GM19025 (cell line): Measurements from ENCODE around the gene SF3B3.
"Not testable (repeated sequence)": the region's sequence is repeated elsewhere in the genome, so short reads cannot be mapped to it uniquely, and the experiment has no call there.

ENCODE experiments used
- ATAC-seq: cut with Tn5 transposase; IDR thresholded peaks from one replicate; pipeline ENCODE4 v1.9.1; 2021; ENCODE audit warnings: mild to moderate bottlenecking, low read depth, moderate library complexity; ENCODE audit not compliant: unreplicated experiment

SF3B3 gene

GRCh38 chr16:70510216-70510615 is 13.4 kb upstream of the SF3B3 start:
- ATAC-seq = no peak

GRCh38 chr16:70511833-70512232 is 11.8 kb upstream of the SF3B3 start:
- no peak for ATAC-seq

- no peak for ATAC-seq
Observed at GRCh38 chr16:70512456-70512855, 11.2 kb upstream of the SF3B3 start.

- ATAC-seq = no peak
Observed at GRCh38 chr16:70520612-70521297, 2.9 kb upstream of the SF3B3 start.

- ATAC-seq = no peak
Observed at GRCh38 chr16:70522216-70523075, 1.2 kb upstream of the SF3B3 start.

GRCh38 chr16:70523076-70523742 is 407 bp upstream of the SF3B3 start, which contains the start of gene COG4:
TSS of gene COG4 (minus strand) at chr16:70523554. CDS start at chr16:70523543, 11 bp downstream.
- ATAC-seq = no peak

GRCh38 chr16:70524399-70524825 is 796 bp downstream of the SF3B3 start:
- ATAC-seq = not testable (repeated sequence)

- ATAC-seq = no peak
Observed at GRCh38 chr16:70526403-70526802, 2.8 kb downstream of the SF3B3 start.

- ATAC-seq = no peak
Observed at GRCh38 chr16:70527315-70527996, 3.8 kb downstream of the SF3B3 start.

GRCh38 chr16:70529051-70529777 is 5.6 kb downstream of the SF3B3 start:
- ATAC-seq = no peak

GRCh38 chr16:70529954-70530353 is 6.3 kb downstream of the SF3B3 start:
- ATAC-seq = not testable (repeated sequence)

GRCh38 chr16:70534971-70535370 is 11.4 kb downstream of the SF3B3 start:
- ATAC-seq = no peak

GRCh38 chr16:70540994-70541393 is 17.4 kb downstream of the SF3B3 start:
- no peak for ATAC-seq

- ATAC-seq = no peak
Observed at GRCh38 chr16:70544548-70544947, 20.9 kb downstream of the SF3B3 start.

GRCh38 chr16:70548936-70549335 is 25.3 kb downstream of the SF3B3 start:
- ATAC-seq = no peak

- no peak for ATAC-seq
Observed at GRCh38 chr16:70550082-70550481, 26.5 kb downstream of the SF3B3 start.

- ATAC-seq = no peak
Observed at GRCh38 chr16:70551788-70552187, 28.2 kb downstream of the SF3B3 start.

GRCh38 chr16:70552675-70553074 is 29.1 kb downstream of the SF3B3 start:
- no peak for ATAC-seq

- no peak for ATAC-seq
Observed at GRCh38 chr16:70553645-70554044, 30.0 kb downstream of the SF3B3 start.

- ATAC-seq = no peak
Observed at GRCh38 chr16:70556063-70556462, 32.4 kb downstream of the SF3B3 start.
